ENCODE measurements around the gene PON3. TPM values are rescaled to one million over a fixed set of nuclear protein-coding genes. Genes with fewer than 3 reads are reported as not detected.

PON3 gene
- total RNA-seq, 4 donors from 2014 or later, result 0.29 to 0.61 (median 0.49) TPM; not detected in 1

DNA sequence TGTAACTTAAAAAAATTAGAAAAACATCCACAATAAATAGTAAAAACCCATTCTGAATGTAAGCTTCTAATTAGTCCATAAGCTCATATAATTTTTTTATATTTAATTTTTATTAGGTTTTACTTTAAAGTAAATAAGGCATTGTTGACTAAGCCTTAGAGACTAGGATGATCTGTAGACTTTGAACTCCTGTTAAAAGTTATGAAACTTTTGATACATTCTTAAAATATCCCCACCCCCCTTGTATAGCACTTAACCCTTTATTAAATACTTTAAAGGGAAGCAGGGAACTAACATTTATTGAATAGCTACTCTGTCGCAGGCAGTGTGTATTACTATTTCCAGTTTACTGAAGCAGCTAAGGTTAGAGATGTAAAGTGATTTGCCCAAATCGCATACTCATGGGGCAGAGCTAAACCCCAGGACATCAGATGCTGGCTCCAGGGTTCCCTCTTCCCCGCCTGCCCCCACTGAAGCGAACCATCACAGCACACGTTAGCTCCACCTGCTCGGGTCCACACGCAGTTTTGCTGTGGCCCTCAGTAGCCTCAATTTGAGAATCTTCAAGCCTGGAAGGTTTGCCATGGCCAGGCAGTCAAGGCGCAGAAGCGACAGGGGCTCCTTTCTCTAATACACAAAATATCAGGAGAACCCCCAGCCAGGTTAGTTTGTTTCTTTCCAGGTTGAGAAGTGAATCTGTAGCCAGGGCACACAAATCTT is 72.6 kb downstream of the PON3 start:
- Histone ChIP-seq H3K36me3 (no peaks in the 10 kb centered on the region), H3K4me3 (no peak overlapping the region), H3K27ac (no peak overlapping the region), H3K27me3 (no peaks in the 10 kb centered on the region), H3K9me3 (no peaks in the 10 kb centered on the region), H3K4me1 (no peaks in the 10 kb centered on the region)
- DNase-seq, result no peak
- intact Hi-C loops (cut with DNase I; ENCODE audit: low total_unique reads), result no loop called here
- in situ Hi-C loops (cut with MboI; ENCODE audit: low sequenced_read_pairs in 4 of 4), result no loop called here
- no peak for ATAC-seq
- TF ChIP-seq POLR2A (IDR thresholded peaks at IDR 0.05), result no peak

- Histone ChIP-seq H3K27me3 (no peaks in the 10 kb centered on the region), H3K36me3 (no peaks in the 10 kb centered on the region), H3K4me1 (no peaks in the 10 kb centered on the region), H3K4me3 (no peak overlapping the region), H3K9me3 (no peaks in the 10 kb centered on the region), H3K27ac (no peak overlapping the region)
- no peak for DNase-seq
- ATAC-seq, result no peak
- in situ Hi-C loops (cut with MboI; ENCODE audit: low sequenced_read_pairs in 4 of 4), result no loop called here
- intact Hi-C loops (cut with DNase I; ENCODE audit: low total_unique reads), result no loop called here
- TF ChIP-seq, protein P1, sequence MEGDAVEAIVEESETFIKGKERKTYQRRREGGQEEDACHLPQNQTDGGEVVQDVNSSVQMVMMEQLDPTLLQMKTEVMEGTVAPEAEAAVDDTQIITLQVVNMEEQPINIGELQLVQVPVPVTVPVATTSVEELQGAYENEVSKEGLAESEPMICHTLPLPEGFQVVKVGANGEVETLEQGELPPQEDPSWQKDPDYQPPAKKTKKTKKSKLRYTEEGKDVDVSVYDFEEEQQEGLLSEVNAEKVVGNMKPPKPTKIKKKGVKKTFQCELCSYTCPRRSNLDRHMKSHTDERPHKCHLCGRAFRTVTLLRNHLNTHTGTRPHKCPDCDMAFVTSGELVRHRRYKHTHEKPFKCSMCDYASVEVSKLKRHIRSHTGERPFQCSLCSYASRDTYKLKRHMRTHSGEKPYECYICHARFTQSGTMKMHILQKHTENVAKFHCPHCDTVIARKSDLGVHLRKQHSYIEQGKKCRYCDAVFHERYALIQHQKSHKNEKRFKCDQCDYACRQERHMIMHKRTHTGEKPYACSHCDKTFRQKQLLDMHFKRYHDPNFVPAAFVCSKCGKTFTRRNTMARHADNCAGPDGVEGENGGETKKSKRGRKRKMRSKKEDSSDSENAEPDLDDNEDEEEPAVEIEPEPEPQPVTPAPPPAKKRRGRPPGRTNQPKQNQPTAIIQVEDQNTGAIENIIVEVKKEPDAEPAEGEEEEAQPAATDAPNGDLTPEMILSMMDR (IDR thresholded peaks at IDR 0.05 in 4 of 5, conservative IDR thresholded peaks at IDR 0.05 in 1 of 5), result no peak
- TF ChIP-seq POLR2A (IDR thresholded peaks at IDR 0.05), result no peak
Observed at GRCh38 chr7:95322854-95323253, 73.3 kb downstream of the PON3 start.

GRCh38 chr7:95322396-95322795 is 73.8 kb downstream of the PON3 start:
- DNase-seq (no peak), ATAC-seq (no peak)
- Histone ChIP-seq H3K27ac (no peak overlapping the region), H3K9me3 (no peaks in the 10 kb centered on the region), H3K36me3 (no peaks in the 10 kb centered on the region), H3K4me3 (no peak overlapping the region), H3K4me1 (no peaks in the 10 kb centered on the region), H3K27me3 (no peaks in the 10 kb centered on the region)
- in situ Hi-C loops (cut with MboI; ENCODE audit: low sequenced_read_pairs in 4 of 4), result no loop called here
- intact Hi-C loops (cut with DNase I; ENCODE audit: low total_unique reads), result no loop called here
- TF ChIP-seq, protein P1 (IDR thresholded peaks at IDR 0.05 in 4 of 5, conservative IDR thresholded peaks at IDR 0.05 in 1 of 5), result no peak
- TF ChIP-seq POLR2A (IDR thresholded peaks at IDR 0.05), result no peak

- DNase-seq (no peak), ATAC-seq (no peak)
- no peaks in the 10 kb centered on the region for H3K9me3 ChIP-seq
- no peaks in the 10 kb centered on the region for H3K36me3 ChIP-seq
- in situ Hi-C loops (cut with MboI; ENCODE audit: low sequenced_read_pairs in 4 of 4) (no loop called here), intact Hi-C loops (cut with DNase I; ENCODE audit: low total_unique reads) (no loop called here)
- no peak for TF ChIP-seq POLR2A (IDR thresholded peaks at IDR 0.05)
- TF ChIP-seq, protein P1 (IDR thresholded peaks at IDR 0.05 in 4 of 5, conservative IDR thresholded peaks at IDR 0.05 in 1 of 5), result no peak
- H3K4me3 ChIP-seq, result no peak overlapping the region
- H3K4me1 ChIP-seq, result no peaks in the 10 kb centered on the region
- H3K27me3 ChIP-seq, result no peaks in the 10 kb centered on the region
- no peak overlapping the region for H3K27ac ChIP-seq
Observed at GRCh38 chr7:95321720-95322119, 74.5 kb downstream of the PON3 start.

- DNase-seq (no peak), ATAC-seq (no peak)
- Histone ChIP-seq H3K4me1 (no peaks in the 10 kb centered on the region), H3K9me3 (no peaks in the 10 kb centered on the region), H3K27me3 (no peaks in the 10 kb centered on the region), H3K4me3 (no peak overlapping the region), H3K36me3 (no peaks in the 10 kb centered on the region), H3K27ac (no peak overlapping the region)
- intact Hi-C loops (cut with DNase I; ENCODE audit: low total_unique reads) (no loop called here), in situ Hi-C loops (cut with MboI; ENCODE audit: low sequenced_read_pairs in 4 of 4) (no loop called here)
- TF ChIP-seq POLR2A (IDR thresholded peaks at IDR 0.05), result no peak
- TF ChIP-seq, protein P1 (IDR thresholded peaks at IDR 0.05 in 4 of 5, conservative IDR thresholded peaks at IDR 0.05 in 1 of 5), result no peak
Observed at GRCh38 chr7:95320651-95321050, 75.5 kb downstream of the PON3 start.
